KMS-11 (cell line): Measurements from ENCODE around the gene C1QTNF2.

Experiments
- H2AFZ ChIP-seq: fragments of 200-600 bp; sonication (generic); 2 replicates; pipeline ENCODE4 v1.6.1; 2016; ENCODE audit warnings: antibody characterized with exemption, mixed run types, low read depth
- H3K27ac ChIP-seq: fragments of 200-600 bp; sonication (generic); 2 replicates; pipeline ENCODE4 v1.6.1; 2016; ENCODE audit warnings: mild to moderate bottlenecking, mixed run types
- H3K27me3 ChIP-seq: fragments of 200-600 bp; sonication (generic); 2 replicates; pipeline ENCODE4 v1.6.1; 2017; ENCODE audit warnings: mild to moderate bottlenecking, low read depth, mixed run types, moderate library complexity; ENCODE audit not compliant: insufficient read depth
- H3K36me3 ChIP-seq: fragments of 200-600 bp; sonication (generic); 2 replicates; pipeline ENCODE4 v1.6.1; 2017; ENCODE audit warnings: mild to moderate bottlenecking, mixed run types; ENCODE audit not compliant: insufficient read depth
- H3K4me1 ChIP-seq: fragments of 200-600 bp; sonication (generic); 2 replicates; pipeline ENCODE4 v1.6.1; 2016; ENCODE audit warnings: mild to moderate bottlenecking, low read depth, mixed run types; ENCODE audit not compliant: poor library complexity, severe bottlenecking
- H3K4me2 ChIP-seq: fragments of 200-600 bp; sonication (generic); 2 replicates; pipeline ENCODE4 v1.7.0; 2016; ENCODE audit warnings: mild to moderate bottlenecking, mixed run types
- H3K4me3 ChIP-seq: fragments of 200-600 bp; sonication (generic); IDR thresholded peaks from 2 replicates; pipeline ENCODE4 v1.6.1; 2017; ENCODE audit warnings: low read depth, low read length, mixed read lengths; ENCODE audit not compliant: insufficient read depth
- H3K79me2 ChIP-seq: fragments of 200-600 bp; sonication (generic); 2 replicates; pipeline ENCODE4 v1.6.1; 2016; ENCODE audit warnings: low read depth, mixed run types; ENCODE audit not compliant: insufficient read depth
- H3K9ac ChIP-seq: fragments of 200-600 bp; sonication (generic); 2 replicates; pipeline ENCODE4 v1.6.1; 2016; ENCODE audit warnings: mild to moderate bottlenecking, mixed run types
- H4K20me1 ChIP-seq: fragments of 200-600 bp; sonication (generic); 2 replicates; pipeline ENCODE4 v1.6.1; 2016; ENCODE audit warnings: mild to moderate bottlenecking, mixed run types; ENCODE audit not compliant: insufficient read depth
- TF ChIP-seq, protein P1 (sequence below): fragments of 200-600 bp; sonication (generic); conservative IDR thresholded peaks from 2 replicates; pipeline ENCODE4 v1.6.1; 2017; ENCODE audit warnings: low read depth, mild to moderate bottlenecking, antibody characterized with exemption, low read length, moderate library complexity, mixed read lengths

The C1QTNF2 gene

DNA sequence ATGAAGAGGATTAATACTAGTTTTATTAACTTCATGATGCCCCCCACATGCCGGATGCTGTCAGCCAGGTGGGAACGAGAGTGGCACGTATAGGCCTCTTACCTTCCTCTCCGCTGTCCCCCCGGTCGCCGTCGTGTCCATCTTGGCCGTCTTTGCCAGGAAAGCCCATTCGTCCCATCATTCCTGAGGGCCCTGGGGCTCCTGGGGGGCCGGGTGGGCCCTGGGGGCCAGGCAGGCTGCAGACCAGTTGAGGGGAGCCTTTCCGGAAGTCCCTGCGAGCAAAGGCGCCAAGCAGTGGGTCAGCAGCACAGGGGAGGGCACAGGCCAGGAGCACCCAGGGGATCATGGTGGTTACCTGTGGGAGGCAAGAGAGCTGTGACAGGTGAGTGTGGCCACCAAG lies 15.8 kb downstream of the C1QTNF2 start:
- no peak overlapping the region for H3K4me3 ChIP-seq
- TF ChIP-seq, protein P1, sequence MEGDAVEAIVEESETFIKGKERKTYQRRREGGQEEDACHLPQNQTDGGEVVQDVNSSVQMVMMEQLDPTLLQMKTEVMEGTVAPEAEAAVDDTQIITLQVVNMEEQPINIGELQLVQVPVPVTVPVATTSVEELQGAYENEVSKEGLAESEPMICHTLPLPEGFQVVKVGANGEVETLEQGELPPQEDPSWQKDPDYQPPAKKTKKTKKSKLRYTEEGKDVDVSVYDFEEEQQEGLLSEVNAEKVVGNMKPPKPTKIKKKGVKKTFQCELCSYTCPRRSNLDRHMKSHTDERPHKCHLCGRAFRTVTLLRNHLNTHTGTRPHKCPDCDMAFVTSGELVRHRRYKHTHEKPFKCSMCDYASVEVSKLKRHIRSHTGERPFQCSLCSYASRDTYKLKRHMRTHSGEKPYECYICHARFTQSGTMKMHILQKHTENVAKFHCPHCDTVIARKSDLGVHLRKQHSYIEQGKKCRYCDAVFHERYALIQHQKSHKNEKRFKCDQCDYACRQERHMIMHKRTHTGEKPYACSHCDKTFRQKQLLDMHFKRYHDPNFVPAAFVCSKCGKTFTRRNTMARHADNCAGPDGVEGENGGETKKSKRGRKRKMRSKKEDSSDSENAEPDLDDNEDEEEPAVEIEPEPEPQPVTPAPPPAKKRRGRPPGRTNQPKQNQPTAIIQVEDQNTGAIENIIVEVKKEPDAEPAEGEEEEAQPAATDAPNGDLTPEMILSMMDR = no peak
- no peaks in the 10 kb centered on the region for H4K20me1 ChIP-seq
- no peak overlapping the region for H3K27ac ChIP-seq
- no peak overlapping the region for H3K9ac ChIP-seq
- no peaks in the 10 kb centered on the region for H3K4me1 ChIP-seq
- no peaks in the 10 kb centered on the region for H3K36me3 ChIP-seq
- H2AFZ ChIP-seq = no peak overlapping the region
- H3K79me2 ChIP-seq = no peaks in the 10 kb centered on the region
- no peaks in the 10 kb centered on the region for H3K27me3 ChIP-seq
- H3K4me2 ChIP-seq = no peak overlapping the region

GRCh38 chr5:160353379-160353778 lies 17.0 kb downstream of the C1QTNF2 start:
- Histone ChIP-seq H3K27ac (no peak overlapping the region), H3K4me2 (no peak overlapping the region), H3K9ac (no peak overlapping the region), H3K4me1 (no peaks in the 10 kb centered on the region), H3K36me3 (no peaks in the 10 kb centered on the region), H3K4me3 (no peak overlapping the region), H3K27me3 (no peaks in the 10 kb centered on the region), H4K20me1 (no peaks in the 10 kb centered on the region), H3K79me2 (no peaks in the 10 kb centered on the region), H2AFZ (no peak overlapping the region)
- TF ChIP-seq, protein P1 = no peak

- TF ChIP-seq, protein P1 = no peak
- H2AFZ ChIP-seq = no peak overlapping the region
- H4K20me1 ChIP-seq = no peaks in the 10 kb centered on the region
- H3K9ac ChIP-seq = no peak overlapping the region
- no peaks in the 10 kb centered on the region for H3K79me2 ChIP-seq
- H3K4me2 ChIP-seq = no peak overlapping the region
- H3K4me3 ChIP-seq = no peak overlapping the region
- no peaks in the 10 kb centered on the region for H3K4me1 ChIP-seq
- H3K27me3 ChIP-seq = no peaks in the 10 kb centered on the region
- no peak overlapping the region for H3K27ac ChIP-seq
- H3K36me3 ChIP-seq = no peaks in the 10 kb centered on the region
Measured at GRCh38 chr5:160352308-160352707, 18.1 kb downstream of the C1QTNF2 start.

- Histone ChIP-seq H3K4me1 (no peaks in the 10 kb centered on the region), H3K27ac (no peak overlapping the region), H3K27me3 (no peaks in the 10 kb centered on the region), H3K4me3 (no peak overlapping the region), H3K79me2 (no peaks in the 10 kb centered on the region), H3K9ac (no peak overlapping the region), H3K4me2 (no peak overlapping the region), H3K36me3 (no peaks in the 10 kb centered on the region), H4K20me1 (no peaks in the 10 kb centered on the region), H2AFZ (no peak overlapping the region)
- TF ChIP-seq, protein P1 = no peak
Measured at GRCh38 chr5:160349935-160350303, 20.5 kb downstream of the C1QTNF2 start.
